Activated T-helper 17 cell treated with anti-CD3 and anti-CD28 coated beads, Interleukin-2, amount 50 U/mL, for 72 hours (primary cell): ENCODE results near the gene ARSB. TPM values are rescaled to one million over a fixed set of nuclear protein-coding genes. Genes with fewer than 3 reads are reported as not detected.

ENCODE experiments used
- ATAC-seq: fragments of 150-1000 bp; cut with Tn5 transposase; replicated peaks from 2 replicates; pipeline ENCODE4 v1.10.0; 2021; ENCODE audit warnings: mild to moderate bottlenecking, moderate library complexity
- H3K27ac Mint-ChIP-seq: one replicate; pipeline ENCODE4 v1.8.0; 2022; ENCODE audit warnings: mixed read lengths
- H3K27me3 Mint-ChIP-seq: one replicate; pipeline ENCODE4 v1.8.0; 2022; ENCODE audit warnings: mixed read lengths
- H3K36me3 Mint-ChIP-seq: one replicate; pipeline ENCODE4 v1.8.0; 2022; ENCODE audit warnings: low read depth, mild to moderate bottlenecking, mixed read lengths
- H3K4me1 Mint-ChIP-seq: one replicate; pipeline ENCODE4 v1.8.0; 2022; ENCODE audit warnings: mixed read lengths
- H3K4me3 Mint-ChIP-seq: one replicate; pipeline ENCODE4 v1.8.0; 2022; ENCODE audit warnings: mild to moderate bottlenecking, mixed read lengths
- H3K9me3 Mint-ChIP-seq: one replicate; pipeline ENCODE4 v1.8.0; 2022; ENCODE audit warnings: mixed read lengths
- total RNA-seq, 2 donors: library from RNA; stranded (reverse); gene quantifications; one replicate each; pipeline ENCODE4 v1.2.3, GENCODE V29; 2022

The ARSB gene
- 10 to 100 TPM in 1 of 2 donors, 1 to 10 TPM in 1; 6.2 to 21.9 TPM for total RNA-seq

- H3K27ac Mint-ChIP-seq, result peak within 1 kb of the TSS; percentile 97
- H3K4me1 Mint-ChIP-seq, result peaks cover 20% of the 10 kb centered on the region
- H3K27me3 Mint-ChIP-seq, result no peaks in the 10 kb centered on the region
- no peaks in the 10 kb centered on the region for H3K36me3 Mint-ChIP-seq
- peak within 1 kb of the TSS; percentile 92 for H3K4me3 Mint-ChIP-seq
- H3K9me3 Mint-ChIP-seq, result no peaks in the 10 kb centered on the region
- peak; percentile 43 for ATAC-seq
Measured at GRCh38 chr5:78985116-78985724, at the start of gene ARSB. Gene ARSB (minus strand): TSS chr5:78985310. CDS start chr5:78985248, 62 bp downstream.

- Mint-ChIP-seq H3K27me3 (no peaks in the 10 kb centered on the region), H3K36me3 (no peaks in the 10 kb centered on the region), H3K4me3 (no peak overlapping the region), H3K9me3 (no peaks in the 10 kb centered on the region), H3K27ac (no peak overlapping the region), H3K4me1 (no peaks in the 10 kb centered on the region)
- ATAC-seq, result no peak
Measured at GRCh38 chr5:79032782-79033181, 47.7 kb upstream of the ARSB start.

- Mint-ChIP-seq H3K4me3 (no peak overlapping the region), H3K4me1 (no peaks in the 10 kb centered on the region), H3K36me3 (no peaks in the 10 kb centered on the region), H3K9me3 (no peaks in the 10 kb centered on the region), H3K27me3 (peaks cover 4% of the 10 kb centered on the region), H3K27ac (no peak overlapping the region)
- ATAC-seq, result no peak
Measured at GRCh38 chr5:79032031-79032695, 47.1 kb upstream of the ARSB start.

- Mint-ChIP-seq H3K4me1 (no peaks in the 10 kb centered on the region), H3K27ac (no peak overlapping the region), H3K27me3 (peaks cover 5% of the 10 kb centered on the region), H3K9me3 (no peaks in the 10 kb centered on the region), H3K36me3 (no peaks in the 10 kb centered on the region), H3K4me3 (no peak overlapping the region)
- ATAC-seq, result no peak
Measured at GRCh38 chr5:79031485-79031867, 46.4 kb upstream of the ARSB start.

- no peaks in the 10 kb centered on the region for H3K36me3 Mint-ChIP-seq
- ATAC-seq, result no peak
- H3K27ac Mint-ChIP-seq, result no peak overlapping the region
- H3K27me3 Mint-ChIP-seq, result peaks cover 7% of the 10 kb centered on the region
- H3K4me3 Mint-ChIP-seq, result no peak overlapping the region
- H3K9me3 Mint-ChIP-seq, result no peaks in the 10 kb centered on the region
- H3K4me1 Mint-ChIP-seq, result no peaks in the 10 kb centered on the region
Measured at GRCh38 chr5:79030663-79031484, 45.8 kb upstream of the ARSB start.

- Mint-ChIP-seq H3K9me3 (no peaks in the 10 kb centered on the region), H3K27me3 (peaks cover 40% of the 10 kb centered on the region), H3K4me1 (peaks cover 5% of the 10 kb centered on the region), H3K36me3 (no peaks in the 10 kb centered on the region), H3K27ac (no peak overlapping the region), H3K4me3 (no peak overlapping the region)
- no peak for ATAC-seq
Measured at GRCh38 chr5:79025054-79025472, 40.0 kb upstream of the ARSB start.

GRCh38 chr5:79023947-79024346 lies 38.8 kb upstream of the ARSB start:
- H3K9me3 Mint-ChIP-seq, result no peaks in the 10 kb centered on the region
- H3K4me1 Mint-ChIP-seq, result peaks cover 5% of the 10 kb centered on the region
- H3K36me3 Mint-ChIP-seq, result no peaks in the 10 kb centered on the region

GRCh38 chr5:79023348-79023747 lies 38.2 kb upstream of the ARSB start:
- H3K4me1 Mint-ChIP-seq, result peaks cover 5% of the 10 kb centered on the region
- H3K9me3 Mint-ChIP-seq, result no peaks in the 10 kb centered on the region
- ATAC-seq, result no peak
- no peaks in the 10 kb centered on the region for H3K36me3 Mint-ChIP-seq
- H3K27me3 Mint-ChIP-seq, result peaks cover 50% of the 10 kb centered on the region
- no peak overlapping the region for H3K4me3 Mint-ChIP-seq
- H3K27ac Mint-ChIP-seq, result no peak overlapping the region

More at GRCh38 chr5:79023947-79024346, 38.8 kb upstream of the ARSB start:
- Mint-ChIP-seq H3K4me3 (no peak overlapping the region), H3K27me3 (peaks cover 46% of the 10 kb centered on the region), H3K27ac (no peak overlapping the region)
- no peak for ATAC-seq

GRCh38 chr5:79022771-79023170 lies 37.7 kb upstream of the ARSB start:
- Mint-ChIP-seq H3K27ac (no peak overlapping the region), H3K36me3 (no peaks in the 10 kb centered on the region), H3K27me3 (peaks cover 50% of the 10 kb centered on the region), H3K4me1 (peaks cover 5% of the 10 kb centered on the region), H3K9me3 (no peaks in the 10 kb centered on the region), H3K4me3 (no peak overlapping the region)
- no peak for ATAC-seq

- Mint-ChIP-seq H3K27me3 (peaks cover 46% of the 10 kb centered on the region), H3K27ac (no peak overlapping the region), H3K36me3 (no peaks in the 10 kb centered on the region)
Measured at GRCh38 chr5:79021753-79022152, 36.6 kb upstream of the ARSB start.

GRCh38 chr5:79020861-79021561 lies 35.9 kb upstream of the ARSB start:
- Mint-ChIP-seq H3K27me3 (peaks cover 47% of the 10 kb centered on the region), H3K36me3 (no peaks in the 10 kb centered on the region), H3K9me3 (no peaks in the 10 kb centered on the region), H3K4me1 (peaks cover 5% of the 10 kb centered on the region), H3K4me3 (peak overlapping the region; percentile 12), H3K27ac (no peak overlapping the region)
- no peak for ATAC-seq

More at GRCh38 chr5:79021753-79022152, 36.6 kb upstream of the ARSB start:
- no peak overlapping the region for H3K4me3 Mint-ChIP-seq
- no peak for ATAC-seq
- peaks cover 5% of the 10 kb centered on the region for H3K4me1 Mint-ChIP-seq
- H3K9me3 Mint-ChIP-seq, result no peaks in the 10 kb centered on the region

GRCh38 chr5:79014631-79015030 lies 29.5 kb upstream of the ARSB start:
- Mint-ChIP-seq H3K27ac (no peak overlapping the region), H3K4me1 (no peaks in the 10 kb centered on the region), H3K27me3 (peaks cover 33% of the 10 kb centered on the region), H3K9me3 (peaks cover 7% of the 10 kb centered on the region), H3K36me3 (no peaks in the 10 kb centered on the region), H3K4me3 (no peak overlapping the region)
- no peak for ATAC-seq

- Mint-ChIP-seq H3K27ac (no peak overlapping the region), H3K4me1 (no peaks in the 10 kb centered on the region), H3K9me3 (peaks cover 7% of the 10 kb centered on the region), H3K27me3 (peaks cover 24% of the 10 kb centered on the region), H3K36me3 (no peaks in the 10 kb centered on the region), H3K4me3 (no peak overlapping the region)
- no peak for ATAC-seq
Measured at GRCh38 chr5:79011869-79012268, 26.8 kb upstream of the ARSB start.

GRCh38 chr5:79011219-79011836 lies 26.2 kb upstream of the ARSB start:
- H3K27me3 Mint-ChIP-seq, result peaks cover 19% of the 10 kb centered on the region
- no peak overlapping the region for H3K4me3 Mint-ChIP-seq
- no peak overlapping the region for H3K27ac Mint-ChIP-seq
- H3K4me1 Mint-ChIP-seq, result no peaks in the 10 kb centered on the region
- H3K9me3 Mint-ChIP-seq, result peaks cover 7% of the 10 kb centered on the region
- no peak for ATAC-seq
- no peaks in the 10 kb centered on the region for H3K36me3 Mint-ChIP-seq
